GM04504 (cell line): ENCODE results near the gene LARP7.
"Not testable (repeated sequence)": the region's sequence is repeated elsewhere in the genome, so short reads cannot be mapped to it uniquely, and the experiment has no call there.

ENCODE experiments used
- DNase-seq: peaks from one replicate; pipeline ENCODE4 v3.0.0-alpha.2; 2012; ENCODE audit warnings: low read depth

The LARP7 gene

GRCh38 chr4:112636688-112637551, at the start of gene LARP7, which contains the start of gene ZGRF1:
Gene LARP7 (plus strand): TSS chr4:112637143. CDS start chr4:112644670, 7,527 bp downstream.
Gene ZGRF1 (minus strand): TSS chr4:112636909. CDS start chr4:112633176, 3,733 bp downstream.
- peak; percentile 99 for DNase-seq

- peak; percentile 10 for DNase-seq
Measured at GRCh38 chr4:112589206-112589605, 47.7 kb upstream of the LARP7 start.

GRCh38 chr4:112591593-112591992, 45.4 kb upstream of the LARP7 start:
- no peak for DNase-seq

GRCh38 chr4:112592717-112593116, 44.2 kb upstream of the LARP7 start:
- no peak for DNase-seq

- no peak for DNase-seq
Measured at GRCh38 chr4:112593438-112594133, 43.4 kb upstream of the LARP7 start.

GRCh38 chr4:112594993-112595392, 42.0 kb upstream of the LARP7 start:
- no peak for DNase-seq

GRCh38 chr4:112604589-112604988, 32.4 kb upstream of the LARP7 start:
- peak; percentile 37 for DNase-seq

GRCh38 chr4:112612814-112613213, 24.1 kb upstream of the LARP7 start:
- DNase-seq, result not testable (repeated sequence)

GRCh38 chr4:112616984-112617383, 20.0 kb upstream of the LARP7 start:
- DNase-seq, result no peak

GRCh38 chr4:112626228-112626627, 10.7 kb upstream of the LARP7 start:
- no peak for DNase-seq

GRCh38 chr4:112633477-112634235, 3.3 kb upstream of the LARP7 start:
- DNase-seq, result peak; percentile 8

- no peak for DNase-seq
Measured at GRCh38 chr4:112637552-112637866, 566 bp downstream of the LARP7 start.

GRCh38 chr4:112642526-112642925, 5.6 kb downstream of the LARP7 start:
- no peak for DNase-seq

- DNase-seq, result not testable (repeated sequence)
Measured at GRCh38 chr4:112644595-112645535, 7.9 kb downstream of the LARP7 start.

GRCh38 chr4:112645541-112646329, 8.8 kb downstream of the LARP7 start:
- no peak for DNase-seq

- no peak for DNase-seq
Measured at GRCh38 chr4:112646632-112647537, 9.9 kb downstream of the LARP7 start.

GRCh38 chr4:112647785-112648184, 10.8 kb downstream of the LARP7 start:
- DNase-seq, result no peak

- no peak for DNase-seq
Measured at GRCh38 chr4:112648263-112649054, 11.5 kb downstream of the LARP7 start.

- no peak for DNase-seq
Measured at GRCh38 chr4:112649055-112649408, 12.1 kb downstream of the LARP7 start.
